ENCODE measurements around the gene MRPL21. TPM values are rescaled to one million over a fixed set of nuclear protein-coding genes. Genes with fewer than 3 reads are reported as not detected.

MRPL21 gene
- total RNA-seq, 1 donor from 2014 or later, result 53.2 TPM

DNA sequence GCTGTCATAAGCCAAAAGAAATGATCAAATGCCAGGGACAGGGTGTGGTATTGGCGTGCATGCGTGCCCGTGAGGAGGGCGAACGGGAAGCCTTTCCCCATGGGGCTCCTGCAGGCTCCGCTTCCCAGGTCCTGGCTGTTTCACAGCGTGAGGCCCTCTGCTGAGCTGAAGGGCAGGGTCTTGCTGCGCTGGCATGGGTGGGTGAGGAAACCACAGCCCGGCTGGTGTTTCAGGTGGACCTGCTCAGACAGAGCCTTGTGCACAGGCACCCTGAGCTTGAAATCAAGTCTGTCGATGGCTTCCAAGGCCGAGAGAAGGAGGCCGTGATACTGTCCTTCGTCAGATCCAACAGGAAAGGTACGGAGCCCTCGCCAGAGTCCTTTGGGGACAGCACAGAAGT lies 31.4 kb upstream of the MRPL21 start:
- no peak overlapping the region for H3K27ac ChIP-seq (ENCODE audit: low read depth, low read length)

DNA sequence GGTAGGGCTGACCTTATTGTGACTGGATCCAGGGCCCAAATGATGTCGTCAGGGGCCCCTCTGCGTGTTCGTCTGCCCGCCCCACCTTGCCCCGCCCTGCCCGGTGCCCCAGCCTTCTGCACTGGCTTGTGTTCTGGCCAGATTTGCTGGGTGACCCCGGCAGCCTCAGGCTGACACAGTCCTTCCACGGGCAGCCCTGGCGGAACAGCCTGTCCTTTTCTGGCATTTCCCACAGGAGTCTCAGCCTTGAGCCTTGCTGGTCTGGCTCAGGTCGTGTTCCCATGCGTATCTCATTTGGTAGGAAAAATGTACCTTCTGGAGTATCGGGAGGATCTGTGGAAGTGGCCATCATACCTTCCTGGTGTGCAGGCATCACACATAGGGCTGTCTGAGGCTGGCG lies 31.0 kb upstream of the MRPL21 start:
- H3K27ac ChIP-seq (ENCODE audit: low read depth, low read length), result no peak overlapping the region
- no peaks in the 10 kb centered on the region for H3K27me3 ChIP-seq (ENCODE audit: control insufficient read depth in 3 of 3, insufficient read depth in 3 of 3, low read length in 3 of 3)
- H3K9ac ChIP-seq (ENCODE audit: low read depth in 1 of 3, low read length in 3 of 3), result no peak overlapping the region
- no peaks in the 10 kb centered on the region for H3K4me1 ChIP-seq (ENCODE audit: control insufficient read depth in 3 of 3, insufficient read depth in 3 of 3, low read length in 3 of 3)
- H3K4me3 ChIP-seq (ENCODE audit: low read length in 3 of 3), result no peak overlapping the region
- no peaks in the 10 kb centered on the region for H3K9me3 ChIP-seq (ENCODE audit: control insufficient read depth in 3 of 3, low read length in 3 of 3)
- peaks cover 70 to 72% (median 72%) of the 10 kb centered on the region in 3 donors for H3K36me3 ChIP-seq (ENCODE audit: control insufficient read depth in 3 of 3, insufficient read depth in 3 of 3, low read length in 3 of 3)

More for the DNA sequence above, 31.4 kb upstream of the MRPL21 start:
- Histone ChIP-seq H3K9ac (ENCODE audit: low read depth in 1 of 3, low read length in 3 of 3) (no peak overlapping the region), H3K4me3 (ENCODE audit: low read length in 3 of 3) (no peak overlapping the region), H3K4me1 (ENCODE audit: control insufficient read depth in 3 of 3, insufficient read depth in 3 of 3, low read length in 3 of 3) (no peaks in the 10 kb centered on the region), H3K9me3 (ENCODE audit: control insufficient read depth in 3 of 3, low read length in 3 of 3) (no peaks in the 10 kb centered on the region), H3K27me3 (ENCODE audit: control insufficient read depth in 3 of 3, insufficient read depth in 3 of 3, low read length in 3 of 3) (no peaks in the 10 kb centered on the region), H3K36me3 (ENCODE audit: control insufficient read depth in 3 of 3, insufficient read depth in 3 of 3, low read length in 3 of 3) (peaks cover 70 to 74% (median 72%) of the 10 kb centered on the region in 3 donors)

DNA sequence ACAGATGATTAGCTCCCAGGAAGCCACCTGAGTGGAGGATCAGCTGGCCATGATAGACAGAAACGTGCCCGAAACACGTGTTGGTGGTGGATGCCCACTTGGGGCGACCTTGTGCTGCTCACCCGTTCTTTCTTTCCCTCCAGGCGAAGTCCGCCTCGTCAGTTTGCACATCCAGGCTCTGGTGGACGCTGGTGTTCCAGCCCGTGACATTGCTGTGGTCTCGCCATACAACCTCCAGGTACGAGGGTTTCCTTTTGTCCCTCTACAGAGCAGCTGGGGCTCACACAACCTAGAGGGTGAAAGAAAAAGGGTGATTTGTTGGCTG lies 30.7 kb upstream of the MRPL21 start:
- H3K4me1 ChIP-seq (ENCODE audit: control insufficient read depth in 3 of 3, insufficient read depth in 3 of 3, low read length in 3 of 3), result no peaks in the 10 kb centered on the region
- no peaks in the 10 kb centered on the region for H3K27me3 ChIP-seq (ENCODE audit: control insufficient read depth in 3 of 3, insufficient read depth in 3 of 3, low read length in 3 of 3)
- H3K9me3 ChIP-seq (ENCODE audit: control insufficient read depth in 3 of 3, low read length in 3 of 3), result no peaks in the 10 kb centered on the region
- no peak overlapping the region for H3K9ac ChIP-seq (ENCODE audit: low read depth in 1 of 3, low read length in 3 of 3)
- H3K27ac ChIP-seq (ENCODE audit: low read depth, low read length), result no peak overlapping the region
- peaks cover 74 to 75% (median 74%) of the 10 kb centered on the region in 3 donors for H3K36me3 ChIP-seq (ENCODE audit: control insufficient read depth in 3 of 3, insufficient read depth in 3 of 3, low read length in 3 of 3)
- no peak overlapping the region for H3K4me3 ChIP-seq (ENCODE audit: low read length in 3 of 3)

DNA sequence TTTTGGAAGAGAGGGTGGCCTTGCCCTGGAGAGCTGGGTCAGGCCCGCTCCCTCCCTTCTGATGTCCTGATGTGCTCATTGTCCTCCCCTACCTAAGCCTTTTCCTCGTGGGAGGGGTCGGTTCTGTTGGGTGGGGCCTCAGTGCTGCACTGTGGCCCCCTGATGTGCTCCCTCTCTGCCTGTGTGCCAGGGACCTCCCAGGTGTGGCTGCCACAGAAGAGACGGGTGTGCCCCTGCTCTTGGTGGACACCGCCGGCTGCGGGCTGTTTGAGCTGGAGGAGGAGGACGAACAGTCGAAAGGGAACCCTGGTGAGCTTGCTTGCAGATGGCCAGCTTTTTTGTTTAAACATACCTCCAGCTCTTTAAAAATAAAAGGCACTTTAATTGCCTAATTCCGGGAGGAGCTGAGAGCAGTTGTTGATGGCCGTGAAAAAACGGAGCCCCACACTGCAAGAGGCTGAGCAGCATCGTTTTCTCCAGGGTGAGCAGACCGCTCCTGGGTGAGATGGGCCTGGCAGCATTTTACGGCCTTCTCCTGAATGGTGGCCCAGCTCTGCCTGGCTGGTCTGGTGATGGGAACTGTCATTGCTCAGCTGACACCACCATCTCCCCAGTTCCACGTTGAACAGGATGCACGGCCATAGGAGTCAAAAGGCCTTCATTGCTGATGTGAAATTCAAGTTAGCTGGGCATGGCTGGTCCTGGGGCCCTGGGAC lies 30.1 kb upstream of the MRPL21 start:
- Histone ChIP-seq H3K4me3 (ENCODE audit: low read length in 3 of 3) (no peak overlapping the region), H3K27ac (ENCODE audit: low read depth, low read length) (no peak overlapping the region), H3K27me3 (ENCODE audit: control insufficient read depth in 3 of 3, insufficient read depth in 3 of 3, low read length in 3 of 3) (no peaks in the 10 kb centered on the region), H3K4me1 (ENCODE audit: control insufficient read depth in 3 of 3, insufficient read depth in 3 of 3, low read length in 3 of 3) (peaks cover 0 to 2% (median 0%) of the 10 kb centered on the region in 3 donors), H3K9ac (ENCODE audit: low read depth in 1 of 3, low read length in 3 of 3) (no peak overlapping the region), H3K36me3 (ENCODE audit: control insufficient read depth in 3 of 3, insufficient read depth in 3 of 3, low read length in 3 of 3) (peaks cover 71 to 74% (median 72%) of the 10 kb centered on the region in 3 donors), H3K9me3 (ENCODE audit: control insufficient read depth in 3 of 3, low read length in 3 of 3) (no peaks in the 10 kb centered on the region)

DNA sequence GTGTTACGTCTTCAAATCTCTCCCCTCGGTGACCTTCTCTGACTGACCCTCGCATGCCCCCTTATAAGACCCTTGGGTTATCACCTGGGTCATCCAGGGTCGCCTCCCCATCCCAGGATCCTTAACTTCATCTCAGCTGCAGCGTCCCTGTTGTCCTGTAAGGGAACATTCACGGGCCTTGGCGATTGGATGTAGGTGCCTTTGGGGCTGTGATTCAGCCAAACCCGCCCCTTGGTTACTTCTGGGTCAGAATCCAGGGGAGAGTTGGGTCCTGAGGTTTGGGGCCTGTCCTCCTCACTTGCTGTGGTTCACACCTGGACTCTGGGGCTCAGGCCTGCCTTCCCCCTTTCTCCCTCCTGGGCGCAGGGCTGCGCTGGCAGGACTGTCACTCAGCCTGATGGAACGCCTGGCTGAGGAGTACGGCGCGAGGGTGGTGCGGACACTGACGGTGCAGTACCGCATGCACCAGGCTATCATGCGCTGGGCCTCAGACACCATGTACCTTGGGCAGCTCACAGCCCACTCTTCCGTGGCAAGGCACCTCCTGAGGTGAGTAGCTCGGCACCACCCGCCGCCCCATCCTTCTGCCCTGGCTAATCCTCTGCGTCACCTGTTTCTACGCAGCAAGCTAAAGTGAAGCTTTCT lies 29.4 kb upstream of the MRPL21 start:
- peaks cover 0 to 4% (median 2%) of the 10 kb centered on the region in 3 donors for H3K4me1 ChIP-seq (ENCODE audit: control insufficient read depth in 3 of 3, insufficient read depth in 3 of 3, low read length in 3 of 3)
- no peak overlapping the region for H3K9ac ChIP-seq (ENCODE audit: low read depth in 1 of 3, low read length in 3 of 3)
- no peak overlapping the region for H3K4me3 ChIP-seq (ENCODE audit: low read length in 3 of 3)
- H3K9me3 ChIP-seq (ENCODE audit: control insufficient read depth in 3 of 3, low read length in 3 of 3), result no peaks in the 10 kb centered on the region
- H3K36me3 ChIP-seq (ENCODE audit: control insufficient read depth in 3 of 3, insufficient read depth in 3 of 3, low read length in 3 of 3), result peaks cover 64 to 74% (median 67%) of the 10 kb centered on the region in 3 donors
- no peak overlapping the region for H3K27ac ChIP-seq (ENCODE audit: low read depth, low read length)
- no peaks in the 10 kb centered on the region for H3K27me3 ChIP-seq (ENCODE audit: control insufficient read depth in 3 of 3, insufficient read depth in 3 of 3, low read length in 3 of 3)

DNA sequence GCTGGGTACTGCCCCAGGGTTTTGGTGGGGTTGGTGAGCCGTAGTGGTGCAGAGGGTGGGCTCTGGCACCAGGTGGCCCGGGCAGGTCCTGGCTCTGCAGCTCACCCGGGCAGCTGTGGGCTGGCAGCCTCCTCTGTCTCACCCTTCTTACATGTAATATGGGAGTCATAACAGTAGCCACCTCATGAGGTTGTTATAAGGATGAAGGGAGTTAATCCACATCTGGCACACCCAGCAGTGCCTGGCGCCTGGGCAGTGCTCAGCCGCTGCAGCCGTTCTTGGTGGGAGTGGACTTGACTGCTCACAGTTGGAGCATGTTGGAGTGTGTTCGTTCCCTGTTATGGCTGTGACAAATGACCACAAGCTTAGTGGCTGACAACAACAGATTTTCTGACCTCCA lies 28.7 kb upstream of the MRPL21 start:
- H3K27me3 ChIP-seq (ENCODE audit: control insufficient read depth in 3 of 3, insufficient read depth in 3 of 3, low read length in 3 of 3), result no peaks in the 10 kb centered on the region
- H3K9ac ChIP-seq (ENCODE audit: low read depth in 1 of 3, low read length in 3 of 3), result no peak overlapping the region
- H3K27ac ChIP-seq (ENCODE audit: low read depth, low read length), result no peak overlapping the region
- H3K4me1 ChIP-seq (ENCODE audit: control insufficient read depth in 3 of 3, insufficient read depth in 3 of 3, low read length in 3 of 3), result peaks cover 0 to 9% (median 2%) of the 10 kb centered on the region in 3 donors
- H3K9me3 ChIP-seq (ENCODE audit: control insufficient read depth in 3 of 3, low read length in 3 of 3), result no peaks in the 10 kb centered on the region
- H3K4me3 ChIP-seq (ENCODE audit: low read length in 3 of 3), result no peak overlapping the region
- H3K36me3 ChIP-seq (ENCODE audit: control insufficient read depth in 3 of 3, insufficient read depth in 3 of 3, low read length in 3 of 3), result peaks cover 62 to 70% (median 64%) of the 10 kb centered on the region in 3 donors

DNA sequence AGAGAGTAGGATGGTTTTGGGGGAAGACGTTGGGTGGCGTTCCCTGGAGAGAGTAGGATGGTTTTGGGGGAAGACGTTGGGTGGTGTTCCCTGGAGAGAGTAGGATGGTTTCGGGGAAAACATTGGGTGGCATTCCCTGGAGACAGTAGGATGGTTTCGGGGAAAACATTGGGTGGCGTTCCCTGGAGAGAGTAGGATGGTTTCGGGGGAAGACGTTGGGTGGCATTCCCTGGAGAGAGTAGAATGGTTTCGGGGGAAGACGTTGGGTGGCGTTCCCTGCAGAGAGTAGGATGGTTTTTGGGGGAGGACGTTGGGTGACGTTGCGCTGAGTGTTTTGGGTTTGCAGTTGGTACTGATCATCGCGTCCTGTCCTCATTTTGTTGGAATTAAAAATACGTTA lies 28.3 kb upstream of the MRPL21 start:
- Histone ChIP-seq H3K27ac (ENCODE audit: low read depth, low read length) (no peak overlapping the region), H3K4me1 (ENCODE audit: control insufficient read depth in 3 of 3, insufficient read depth in 3 of 3, low read length in 3 of 3) (peaks cover 0 to 9% (median 2%) of the 10 kb centered on the region in 3 donors), H3K27me3 (ENCODE audit: control insufficient read depth in 3 of 3, insufficient read depth in 3 of 3, low read length in 3 of 3) (no peaks in the 10 kb centered on the region), H3K9ac (ENCODE audit: low read depth in 1 of 3, low read length in 3 of 3) (no peak overlapping the region), H3K36me3 (ENCODE audit: control insufficient read depth in 3 of 3, insufficient read depth in 3 of 3, low read length in 3 of 3) (peaks cover 58 to 66% (median 59%) of the 10 kb centered on the region in 3 donors), H3K4me3 (ENCODE audit: low read length in 3 of 3) (no peak overlapping the region), H3K9me3 (ENCODE audit: control insufficient read depth in 3 of 3, low read length in 3 of 3) (no peaks in the 10 kb centered on the region)

DNA sequence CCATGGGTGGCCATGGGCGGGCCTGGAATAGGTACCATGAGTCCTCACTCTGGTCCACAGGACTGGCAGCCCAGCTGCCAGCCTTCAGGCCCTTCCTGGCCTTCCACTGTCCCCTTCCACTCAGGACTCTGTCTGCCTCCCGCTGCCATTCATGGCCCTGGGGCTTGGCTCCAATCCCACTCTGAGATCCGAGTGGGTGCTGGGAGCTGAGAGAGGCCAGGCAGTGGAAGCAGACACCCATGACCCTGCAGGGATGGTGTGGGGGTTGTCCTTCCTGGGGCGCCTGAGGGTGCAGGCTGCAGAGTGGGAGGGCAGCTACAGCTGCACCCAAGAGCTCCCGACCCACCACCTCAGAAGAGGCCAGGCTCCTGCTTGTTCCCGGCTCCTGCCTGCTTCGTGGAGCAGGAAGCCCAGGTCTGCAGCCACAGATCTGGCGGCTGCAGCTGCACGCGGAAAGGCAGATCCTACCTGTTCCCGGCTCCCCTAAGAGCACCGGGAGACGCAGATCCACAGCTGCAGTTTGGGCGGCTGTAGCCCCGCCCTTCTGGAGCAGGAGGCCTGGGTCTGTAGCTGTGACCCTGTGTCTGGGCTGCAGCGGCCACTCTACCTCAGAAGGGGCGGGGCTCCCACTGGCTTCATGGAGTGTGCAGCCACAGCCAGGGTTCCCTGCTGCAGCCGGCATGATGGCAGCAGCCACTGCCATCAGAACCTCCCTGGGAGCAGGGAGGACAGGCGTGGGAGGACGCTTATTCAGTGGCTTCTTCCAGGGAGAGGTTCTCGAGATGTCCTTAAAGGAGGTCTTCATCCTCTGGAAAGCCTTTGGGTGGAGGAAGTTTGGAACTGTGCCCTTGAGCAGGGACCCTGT lies 27.6 kb upstream of the MRPL21 start:
- H3K4me1 ChIP-seq (ENCODE audit: control insufficient read depth in 3 of 3, insufficient read depth in 3 of 3, low read length in 3 of 3), result peaks cover 0 to 9% (median 2%) of the 10 kb centered on the region in 3 donors
- H3K27me3 ChIP-seq (ENCODE audit: control insufficient read depth in 3 of 3, insufficient read depth in 3 of 3, low read length in 3 of 3), result no peaks in the 10 kb centered on the region
- H3K4me3 ChIP-seq (ENCODE audit: low read length in 3 of 3), result no peak overlapping the region
- no peaks in the 10 kb centered on the region for H3K9me3 ChIP-seq (ENCODE audit: control insufficient read depth in 3 of 3, low read length in 3 of 3)
- H3K27ac ChIP-seq (ENCODE audit: low read depth, low read length), result no peak overlapping the region
- no peak overlapping the region for H3K9ac ChIP-seq (ENCODE audit: low read depth in 1 of 3, low read length in 3 of 3)
- peaks cover 51 to 59% (median 54%) of the 10 kb centered on the region in 3 donors for H3K36me3 ChIP-seq (ENCODE audit: control insufficient read depth in 3 of 3, insufficient read depth in 3 of 3, low read length in 3 of 3)

DNA sequence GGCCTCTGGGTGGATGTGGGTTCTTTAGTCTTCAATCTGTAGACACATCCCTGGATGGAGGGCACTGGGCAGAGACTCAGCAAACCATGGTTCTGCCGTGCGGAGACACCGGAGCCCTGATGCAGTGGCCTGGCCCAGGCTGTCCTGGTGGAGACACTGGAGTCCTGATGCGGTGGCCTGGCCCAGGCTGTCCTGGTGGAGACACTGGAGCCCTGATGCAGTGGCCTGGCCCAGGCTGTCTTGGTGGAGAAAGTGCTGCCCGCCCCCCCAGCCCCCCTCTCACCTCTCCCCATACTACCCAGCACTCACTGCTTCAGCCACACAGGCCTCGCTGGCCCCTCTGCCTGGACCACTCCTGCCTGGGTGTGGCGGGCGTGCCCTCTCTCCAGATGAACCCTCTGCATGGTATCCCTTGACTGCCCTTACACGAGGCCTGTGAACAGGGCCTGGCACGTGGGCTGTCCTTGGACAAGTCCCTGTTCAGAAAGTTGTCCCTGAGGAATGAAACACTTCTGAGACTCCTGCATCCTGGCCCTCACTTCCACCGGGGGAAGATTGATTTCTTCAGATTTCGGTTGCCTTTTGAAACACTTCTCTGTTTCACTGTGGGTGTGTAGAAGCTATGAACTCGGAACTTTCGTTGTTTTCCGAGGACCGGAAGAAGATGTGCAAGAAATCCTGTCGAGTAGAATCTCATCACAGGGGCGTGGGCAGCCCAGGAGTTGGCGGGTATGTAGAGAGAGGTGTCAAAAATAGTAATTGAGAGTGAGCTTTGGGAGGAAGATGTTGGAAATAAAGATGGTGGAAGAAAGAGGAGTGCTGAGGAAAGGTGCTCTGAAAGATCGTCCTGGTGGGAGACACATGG lies 26.3 kb upstream of the MRPL21 start:
- peaks cover 0 to 9% (median 2%) of the 10 kb centered on the region in 3 donors for H3K4me1 ChIP-seq (ENCODE audit: control insufficient read depth in 3 of 3, insufficient read depth in 3 of 3, low read length in 3 of 3)
- no peak overlapping the region for H3K27ac ChIP-seq (ENCODE audit: low read depth, low read length)
- no peak overlapping the region for H3K9ac ChIP-seq (ENCODE audit: low read depth in 1 of 3, low read length in 3 of 3)
- peaks cover 41 to 53% (median 50%) of the 10 kb centered on the region in 3 donors for H3K36me3 ChIP-seq (ENCODE audit: control insufficient read depth in 3 of 3, insufficient read depth in 3 of 3, low read length in 3 of 3)
- H3K9me3 ChIP-seq (ENCODE audit: control insufficient read depth in 3 of 3, low read length in 3 of 3), result peaks cover 0 to 6% (median 5%) of the 10 kb centered on the region in 3 donors
- H3K27me3 ChIP-seq (ENCODE audit: control insufficient read depth in 3 of 3, insufficient read depth in 3 of 3, low read length in 3 of 3), result no peaks in the 10 kb centered on the region
- H3K4me3 ChIP-seq (ENCODE audit: low read length in 3 of 3), result no peak overlapping the region
